Measurements from ENCODE around the gene APOL3. TPM values are rescaled to one million over a fixed set of nuclear protein-coding genes. Genes with fewer than 3 reads are reported as not detected.
A peak's percentile ranks its signal among the peaks of the same experiment; 100 is the strongest.
"Not testable (repeated sequence)": the region's sequence is repeated elsewhere in the genome, so short reads cannot be mapped to it uniquely, and the experiment has no call there.

APOL3 gene
- total RNA-seq, 3 donors from 2014 or later (not counting 1 experiment from before 2014, with no cell fraction given) = 105 to 166 (median 111) TPM

- peaks cover 31% of the 10 kb centered on the region for H3K4me1 ChIP-seq (ENCODE audit: control insufficient read depth, insufficient read depth, low read length)
- H3K4me3 Mint-ChIP-seq = no peak overlapping the region
- ATAC-seq (no peak), DNase-seq (no peak)
- H3K9me3 ChIP-seq (ENCODE audit: control insufficient read depth, insufficient read depth, low read length) = peaks cover 8% of the 10 kb centered on the region
- no peaks in the 10 kb centered on the region for H3K36me3 ChIP-seq (ENCODE audit: control insufficient read depth, insufficient read depth, low read length)
- H3K27me3 ChIP-seq (ENCODE audit: control insufficient read depth, insufficient read depth, low read length) = no peaks in the 10 kb centered on the region
- 82% methylated on average over 1 of the region's 1 CpG for WGBS (ENCODE audit: insufficient coverage)
- H3K27me3 Mint-ChIP-seq (ENCODE audit: low read depth in 2 of 2) = peaks cover 15 to 37% of the 10 kb centered on the region in 2 donors
- TF ChIP-seq CTCF (IDR thresholded peaks at IDR 0.05) = no peak
- intact Hi-C loops (cut with micrococcal nuclease) = no loop called here
- peaks cover 22 to 23% of the 10 kb centered on the region in 2 donors for H3K4me1 Mint-ChIP-seq
- H3K4me3 ChIP-seq (ENCODE audit: low read length) = no peak overlapping the region
- H3K27ac Mint-ChIP-seq = no peak overlapping the region
- no peak overlapping the region for H3K27ac ChIP-seq (ENCODE audit: low read length)
- H3K9me3 Mint-ChIP-seq = peaks cover 4% of the 10 kb centered on the region in 2 donors
- H3K36me3 Mint-ChIP-seq = peaks cover 13% of the 10 kb centered on the region
Observed at GRCh38 chr22:36208162-36208765, 47.7 kb upstream of the APOL3 start.

DNA sequence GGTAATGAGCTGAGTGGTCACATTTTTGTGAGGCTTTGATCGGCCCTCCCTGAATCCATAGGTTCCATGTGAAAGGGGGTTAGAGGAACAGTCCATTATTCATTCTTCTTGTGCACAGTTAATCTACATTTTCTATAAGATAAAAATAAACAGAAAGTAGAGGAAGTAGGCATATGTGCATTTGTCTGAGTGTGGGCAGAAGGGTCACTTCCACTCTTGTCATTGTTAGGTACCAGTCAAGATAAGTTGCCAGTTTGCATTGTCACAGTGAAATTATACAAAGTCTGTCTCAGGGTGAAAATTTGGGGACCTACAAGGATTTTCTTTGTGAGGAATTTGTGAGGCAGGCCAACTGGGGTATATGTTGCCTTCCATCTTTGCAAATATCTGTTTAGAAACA lies 45.7 kb upstream of the APOL3 start:
- Histone ChIP-seq H3K4me3 (ENCODE audit: low read length) (no peak overlapping the region), H3K4me1 (ENCODE audit: control insufficient read depth, insufficient read depth, low read length) (peaks cover 14% of the 10 kb centered on the region), H3K9me3 (ENCODE audit: control insufficient read depth, insufficient read depth, low read length) (peaks cover 8% of the 10 kb centered on the region), H3K36me3 (ENCODE audit: control insufficient read depth, insufficient read depth, low read length) (no peaks in the 10 kb centered on the region), H3K27ac (ENCODE audit: low read length) (no peak overlapping the region), H3K27me3 (ENCODE audit: control insufficient read depth, insufficient read depth, low read length) (no peaks in the 10 kb centered on the region)
- intact Hi-C loops (cut with micrococcal nuclease) = no loop called here
- H3K27ac Mint-ChIP-seq = no peak overlapping the region
- H3K9me3 Mint-ChIP-seq = peaks cover 4% of the 10 kb centered on the region in 2 donors
- H3K4me3 Mint-ChIP-seq = no peak overlapping the region
- peaks cover 8 to 18% of the 10 kb centered on the region in 2 donors for H3K27me3 Mint-ChIP-seq (ENCODE audit: low read depth in 2 of 2)
- peaks cover 13% of the 10 kb centered on the region for H3K36me3 Mint-ChIP-seq
- H3K4me1 Mint-ChIP-seq = peaks cover 9 to 17% of the 10 kb centered on the region in 2 donors
- 90% methylated on average over 1 of the region's 1 CpG for WGBS (ENCODE audit: insufficient coverage)
- TF ChIP-seq CTCF (IDR thresholded peaks at IDR 0.05) = no peak
- ATAC-seq (no peak), DNase-seq (no peak)

DNA sequence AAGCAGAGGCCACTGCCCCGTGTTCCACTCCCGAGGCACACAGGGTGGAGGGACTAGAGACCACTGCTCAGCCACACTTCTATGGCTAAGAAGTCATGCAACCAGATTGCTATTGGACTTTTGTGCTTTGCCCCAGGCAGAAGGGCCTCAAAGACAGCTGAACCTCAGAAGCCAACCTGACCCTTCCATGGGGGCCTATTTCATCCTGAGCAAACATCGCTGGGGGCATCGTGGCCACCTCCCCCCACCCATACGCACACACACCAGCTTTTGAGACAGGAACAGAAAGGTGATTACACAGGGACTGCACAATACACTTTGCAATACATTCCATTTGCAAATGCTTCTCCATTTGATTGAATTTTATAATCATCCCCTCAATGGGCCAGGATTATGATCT lies 45.0 kb upstream of the APOL3 start:
- H3K9me3 ChIP-seq (ENCODE audit: control insufficient read depth, insufficient read depth, low read length); ATAC-seq; H3K36me3 ChIP-seq (ENCODE audit: control insufficient read depth, insufficient read depth, low read length); H3K27ac ChIP-seq (ENCODE audit: low read length); intact Hi-C loops (cut with micrococcal nuclease); H3K9me3 Mint-ChIP-seq; H3K27me3 ChIP-seq (ENCODE audit: control insufficient read depth, insufficient read depth, low read length); H3K27ac Mint-ChIP-seq; DNase-seq; H3K4me3 ChIP-seq (ENCODE audit: low read length); H3K4me3 Mint-ChIP-seq: not testable (repeated sequence)
- 92% methylated on average over 5 of the region's 5 CpGs for WGBS (ENCODE audit: insufficient coverage)
- Mint-ChIP-seq H3K36me3 (peaks cover 13% of the 10 kb centered on the region), H3K4me1 (peaks cover 2 to 10% of the 10 kb centered on the region in 2 donors), H3K27me3 (ENCODE audit: low read depth in 2 of 2) (peaks cover 6 to 17% of the 10 kb centered on the region in 2 donors)
- peaks cover 11% of the 10 kb centered on the region for H3K4me1 ChIP-seq (ENCODE audit: control insufficient read depth, insufficient read depth, low read length)

DNA sequence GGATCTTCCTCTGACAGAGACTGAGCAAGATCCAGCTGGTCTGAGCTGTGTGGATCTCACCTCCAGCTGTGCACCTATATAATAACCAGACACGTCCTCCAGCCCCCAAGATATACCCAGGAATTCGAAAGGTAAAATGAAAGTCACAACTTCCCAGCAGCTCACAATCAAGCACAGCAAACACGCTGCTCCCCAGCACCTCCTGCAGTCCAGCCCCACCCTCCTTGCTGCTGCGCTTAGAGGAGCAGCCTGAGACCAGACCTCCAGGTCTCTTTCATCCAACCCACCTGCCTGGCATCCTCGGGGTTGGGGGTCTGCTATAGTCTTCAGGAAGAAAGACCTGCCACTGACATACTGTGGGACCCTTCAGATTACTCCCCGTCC lies 44.1 kb upstream of the APOL3 start:
- peaks cover 13% of the 10 kb centered on the region for H3K36me3 Mint-ChIP-seq
- peak overlapping the region; percentile 17 for H3K4me3 Mint-ChIP-seq
- ATAC-seq (peak in 1 of 3 donors; percentile 41), DNase-seq (no peak)
- Histone ChIP-seq H3K9me3 (ENCODE audit: control insufficient read depth, insufficient read depth, low read length) (peaks cover 6% of the 10 kb centered on the region), H3K4me3 (ENCODE audit: low read length) (no peak overlapping the region), H3K27ac (ENCODE audit: low read length) (no peak overlapping the region), H3K4me1 (ENCODE audit: control insufficient read depth, insufficient read depth, low read length) (peaks cover 11% of the 10 kb centered on the region), H3K36me3 (ENCODE audit: control insufficient read depth, insufficient read depth, low read length) (no peaks in the 10 kb centered on the region), H3K27me3 (ENCODE audit: control insufficient read depth, insufficient read depth, low read length) (no peaks in the 10 kb centered on the region)
- H3K9me3 Mint-ChIP-seq = peaks cover 4% of the 10 kb centered on the region in 2 donors
- no peak overlapping the region for H3K27ac Mint-ChIP-seq
- H3K27me3 Mint-ChIP-seq (ENCODE audit: low read depth in 2 of 2) = peaks cover 6 to 10% of the 10 kb centered on the region in 2 donors
- TF ChIP-seq CTCF (IDR thresholded peaks at IDR 0.05) = no peak
- intact Hi-C loops (cut with micrococcal nuclease) = no loop called here
- whole genome bisulfite sequencing (ENCODE audit: insufficient coverage) = 80% methylated on average over 6 of the region's 6 CpGs
- peaks cover 0 to 8% of the 10 kb centered on the region in 2 donors for H3K4me1 Mint-ChIP-seq
